ENCODE results near the gene CAV2.
A peak's percentile ranks its signal among the peaks of the same experiment; 100 is the strongest.

Gene CAV2

GRCh38 chr7:116524609-116525297 is 25.2 kb downstream of the CAV2 start, which contains the start of gene CAV1:
TSS of gene CAV1 (plus strand) at chr7:116525036. CDS start at chr7:116525063, 27 bp downstream.
- DNase-seq (ENCODE audit: low read depth), result no peak

DNA sequence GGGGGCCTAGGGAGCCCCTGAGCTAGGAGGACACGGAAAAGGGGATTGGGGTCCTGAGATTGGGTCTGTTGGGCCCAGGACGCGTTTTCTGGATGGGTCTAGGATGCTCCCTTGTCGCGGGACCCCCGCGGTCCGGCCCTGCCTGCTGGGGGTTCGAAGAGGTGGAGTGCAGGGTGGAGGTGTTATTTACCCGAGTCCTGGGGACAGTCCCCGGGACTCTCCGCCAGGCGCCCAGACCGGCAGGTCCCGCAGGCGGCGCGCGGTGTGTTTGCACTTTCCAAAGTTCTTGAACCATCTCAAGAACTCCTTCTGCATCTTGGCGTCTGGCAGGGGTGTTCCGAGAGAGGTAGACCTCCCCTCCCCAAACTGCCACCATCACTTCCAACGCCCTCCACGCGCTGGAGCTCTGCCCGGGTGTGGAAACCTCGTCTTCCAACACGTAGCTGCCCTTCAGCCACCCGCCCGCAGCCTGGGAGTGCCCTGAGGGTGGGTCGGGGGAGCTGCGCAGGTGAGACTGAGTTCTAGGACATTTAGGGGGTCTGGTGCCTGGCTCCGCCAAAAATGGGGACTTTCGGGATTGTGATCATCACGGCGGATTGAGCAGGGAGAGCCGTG is 25.9 kb downstream of the CAV2 start:
- DNase-seq (ENCODE audit: low read depth), result no peak

DNA sequence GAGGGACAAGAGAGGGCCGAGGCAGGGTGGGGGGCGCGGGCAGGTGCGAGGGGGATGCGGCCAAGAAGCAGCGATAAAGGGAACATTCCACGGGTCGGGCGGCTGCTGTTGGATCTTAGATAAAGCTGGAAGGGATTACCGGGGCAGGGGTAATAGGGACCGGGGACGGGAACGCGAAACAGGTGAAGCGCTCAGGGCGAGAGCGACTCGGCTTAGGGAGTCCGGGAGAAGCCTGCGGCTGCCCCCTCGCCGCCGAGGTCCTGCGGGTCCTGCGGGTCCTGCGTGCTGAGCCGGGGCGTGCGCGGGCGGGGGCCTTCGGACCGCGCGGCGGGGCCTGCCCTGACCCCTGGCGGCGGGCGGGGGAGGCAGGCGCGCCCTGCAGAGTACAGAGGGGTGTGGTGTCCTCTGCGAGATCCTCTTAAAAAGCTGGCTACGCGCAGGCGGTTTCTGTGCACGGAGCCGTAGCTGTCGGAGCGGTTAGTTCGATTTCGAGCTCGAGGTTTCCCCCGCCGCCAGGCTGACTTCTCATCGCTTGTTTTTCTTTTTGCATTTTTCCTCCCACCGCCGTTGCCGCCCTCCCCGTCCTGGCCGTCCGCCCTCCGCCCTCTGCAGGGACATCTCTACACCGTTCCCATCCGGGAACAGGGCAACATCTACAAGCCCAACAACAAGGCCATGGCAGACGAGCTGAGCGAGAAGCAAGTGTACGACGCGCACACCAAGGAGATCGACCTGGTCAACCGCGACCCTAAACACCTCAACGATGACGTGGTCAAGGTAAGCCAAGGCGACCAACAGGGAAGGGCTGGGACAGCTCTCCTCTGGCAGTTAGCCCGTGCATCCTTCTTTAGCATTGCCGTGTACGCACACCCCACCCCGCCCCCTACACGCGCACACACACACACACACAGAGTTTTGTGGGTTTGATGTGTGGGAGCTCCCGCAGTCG is 26.6 kb downstream of the CAV2 start:
- peak; percentile 30 for DNase-seq (ENCODE audit: low read depth)

DNA sequence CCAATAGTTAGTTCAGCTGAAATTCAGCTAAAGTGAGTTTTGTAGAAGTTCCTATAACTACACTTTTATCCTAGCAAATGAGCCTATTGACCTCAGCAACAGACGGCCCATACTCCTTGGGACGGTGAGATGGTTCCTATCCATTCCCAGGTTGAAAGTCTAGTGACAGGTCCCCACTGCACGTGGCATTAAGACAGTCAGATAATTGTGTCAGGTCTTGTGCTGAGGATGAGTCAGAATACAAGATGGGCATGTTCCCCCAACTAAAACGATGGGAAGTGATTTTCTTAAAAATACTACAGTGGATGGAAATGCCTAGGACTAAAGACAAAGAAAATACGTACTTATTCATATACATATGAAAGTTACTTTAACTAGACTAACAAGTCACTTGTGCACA is 27.4 kb downstream of the CAV2 start:
- no peak for DNase-seq (ENCODE audit: low read depth)

DNA sequence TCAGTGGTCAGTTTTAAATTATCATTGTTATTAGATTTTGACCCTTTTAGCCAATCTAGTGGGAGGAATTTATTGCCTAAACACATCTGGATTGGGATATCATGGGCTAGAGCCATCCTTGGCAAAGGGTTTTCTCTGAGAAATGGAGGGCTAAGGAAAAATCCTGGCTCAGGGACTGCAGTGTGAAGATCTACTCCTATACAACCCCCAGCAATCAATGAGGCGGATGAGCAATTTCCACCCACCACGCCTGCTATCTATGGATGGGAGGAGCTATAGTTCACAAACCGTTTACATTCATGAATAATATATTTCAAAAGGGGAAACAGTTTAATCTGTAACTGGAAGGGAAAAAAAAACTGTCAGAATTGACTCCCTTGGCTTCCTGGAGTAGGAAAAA is 28.0 kb downstream of the CAV2 start:
- DNase-seq (ENCODE audit: low read depth), result no peak

DNA sequence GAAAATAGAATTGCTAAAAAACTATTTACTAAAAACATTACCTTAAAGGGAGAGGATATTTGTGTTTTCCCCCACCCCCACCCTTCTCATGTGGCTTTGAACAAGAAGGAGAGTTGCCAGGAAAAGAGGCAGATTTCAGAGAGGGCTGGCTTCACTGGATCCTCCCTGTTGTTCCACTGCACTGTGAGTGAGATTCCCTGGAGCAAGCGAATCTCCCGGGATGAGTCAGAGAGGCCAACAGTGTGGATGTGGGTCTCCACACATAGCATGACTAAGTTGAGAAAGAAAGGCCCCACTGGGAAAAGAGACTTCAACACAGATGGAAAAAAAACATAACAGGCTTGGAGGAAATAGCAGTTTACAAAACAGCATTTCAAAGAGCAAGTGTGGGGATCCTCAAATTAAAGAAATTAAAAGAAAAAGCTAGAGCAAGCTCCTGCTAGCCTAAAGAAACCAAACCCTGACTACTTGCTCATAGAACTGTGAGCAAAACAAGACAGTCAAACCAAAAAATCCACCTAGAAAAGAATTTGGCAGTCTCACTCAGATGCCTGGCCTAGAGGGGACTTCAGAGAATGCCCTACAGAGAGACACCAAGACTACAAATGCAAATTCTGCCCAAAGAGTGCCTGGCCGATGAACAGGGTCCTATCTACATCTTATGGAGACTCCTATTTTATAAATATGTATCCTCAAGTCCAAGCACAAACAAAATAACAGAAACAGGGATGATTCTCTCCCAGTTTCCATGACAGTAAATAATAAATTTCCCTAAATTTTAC is 28.7 kb downstream of the CAV2 start:
- DNase-seq (ENCODE audit: low read depth), result no peak

GRCh38 chr7:116529250-116529649 is 29.7 kb downstream of the CAV2 start:
- no peak for DNase-seq (ENCODE audit: low read depth)

DNA sequence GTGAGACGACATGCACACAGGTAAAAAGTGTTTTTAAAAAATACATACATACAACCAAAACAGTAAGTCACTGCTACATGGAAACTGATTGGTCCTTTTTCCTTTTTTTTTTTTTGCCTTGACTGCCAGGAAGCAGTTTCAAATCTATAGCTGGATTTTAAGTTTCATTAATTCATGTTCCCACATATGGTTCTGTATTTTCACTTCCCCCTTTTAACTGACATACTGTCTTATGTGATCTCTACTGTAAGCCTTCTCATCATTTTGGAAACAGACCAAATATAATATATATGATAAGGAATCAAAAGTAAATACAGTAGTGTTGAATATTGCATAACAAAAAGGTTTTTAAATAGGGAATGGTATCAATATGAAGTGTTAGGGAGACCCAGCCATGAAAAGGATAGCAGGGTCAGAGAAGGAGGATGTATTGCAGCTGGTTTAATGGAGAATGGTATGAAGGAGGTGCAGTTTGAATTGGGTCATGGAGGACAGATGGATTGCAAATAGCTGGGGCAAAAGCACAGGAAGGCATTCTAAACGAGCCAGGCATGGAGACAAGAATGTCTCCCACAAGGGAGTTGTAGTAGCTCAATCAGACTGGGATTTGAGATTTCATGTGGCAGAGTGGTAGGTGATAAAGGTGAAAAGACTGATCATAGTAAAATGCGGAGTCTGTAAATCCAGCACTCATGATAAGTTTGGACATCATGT is 30.7 kb downstream of the CAV2 start:
- DNase-seq (ENCODE audit: low read depth), result no peak

- no peak for DNase-seq (ENCODE audit: low read depth)
Measured at GRCh38 chr7:116532102-116532688, 32.7 kb downstream of the CAV2 start.

DNA sequence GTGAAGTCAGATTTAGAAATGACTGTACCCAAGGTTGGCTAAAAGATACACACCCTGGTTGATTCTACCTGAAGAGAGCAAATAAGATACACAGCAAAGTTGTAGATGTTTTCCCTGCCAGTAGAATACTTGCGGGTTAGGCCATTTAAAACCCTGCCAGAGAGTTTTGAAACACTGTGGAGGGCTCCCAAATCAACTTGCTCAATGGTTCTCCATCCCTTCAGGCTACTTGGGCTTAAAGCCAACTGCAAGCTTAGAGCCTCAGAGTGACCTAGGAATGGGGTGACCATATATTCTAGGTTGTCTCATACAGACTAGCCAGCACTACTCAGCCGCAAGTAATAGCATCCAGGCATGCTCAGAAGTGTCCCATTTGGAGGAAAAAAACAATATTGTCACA is 35.3 kb downstream of the CAV2 start:
- DNase-seq (ENCODE audit: low read depth), result no peak

DNA sequence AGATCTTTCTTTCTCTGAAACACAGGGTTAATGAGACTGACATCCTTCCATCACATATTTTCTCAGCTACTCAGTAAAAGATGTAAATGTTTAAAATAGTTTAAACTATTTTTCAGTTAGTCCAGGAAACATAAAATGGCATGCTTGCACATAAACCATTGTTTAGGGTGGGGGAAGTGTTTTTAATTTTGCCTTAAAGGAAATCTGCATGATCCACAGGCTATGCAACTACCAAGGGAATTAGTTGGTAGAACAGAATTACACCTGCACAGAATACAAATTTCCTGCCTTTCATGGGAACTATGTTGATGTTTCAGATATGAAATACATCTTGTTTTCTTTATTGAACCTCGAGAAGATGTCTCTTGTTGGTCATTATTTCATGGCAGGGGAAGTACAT is 35.9 kb downstream of the CAV2 start:
- DNase-seq (ENCODE audit: low read depth), result no peak

DNA sequence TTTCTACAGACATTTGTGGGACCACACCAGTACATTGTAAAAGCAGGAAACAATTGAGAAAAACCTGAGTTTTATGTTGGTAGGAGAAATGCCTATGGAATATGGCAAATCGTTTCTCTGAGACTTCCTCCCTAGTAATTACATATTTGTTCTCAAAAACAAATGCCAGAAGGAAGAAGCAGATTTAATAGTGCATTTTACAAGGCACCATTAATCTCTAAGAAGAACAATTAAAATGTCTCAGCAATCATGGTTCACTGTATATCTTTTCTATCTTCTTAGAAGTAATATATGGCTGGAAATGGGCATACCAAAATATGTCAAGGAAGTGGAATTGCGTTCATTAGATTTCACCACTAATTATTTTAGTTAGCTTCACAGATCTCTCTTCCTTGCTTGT is 38.6 kb downstream of the CAV2 start:
- DNase-seq (ENCODE audit: low read depth), result no peak

DNA sequence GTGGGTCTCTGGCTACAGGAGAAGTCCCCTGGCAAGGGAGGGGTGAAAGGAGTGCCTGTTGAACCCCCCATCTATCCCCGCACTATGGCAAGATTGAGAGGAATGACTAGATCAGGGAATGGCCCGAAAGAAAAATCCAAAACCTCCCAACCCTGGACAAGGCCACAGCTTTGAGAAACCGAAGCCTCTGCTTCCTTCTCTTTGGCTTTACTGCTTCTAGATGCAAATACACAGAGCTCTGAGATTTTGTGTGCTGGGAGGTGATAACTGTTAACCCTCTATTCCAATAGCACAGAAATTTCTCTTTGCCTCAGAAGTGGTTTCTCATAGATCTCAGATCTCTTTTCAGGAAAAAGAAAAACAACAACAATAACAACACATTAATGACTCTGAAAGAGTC is 40.3 kb downstream of the CAV2 start:
- DNase-seq (ENCODE audit: low read depth), result no peak

- no peak for DNase-seq (ENCODE audit: low read depth)
Measured at GRCh38 chr7:116540743-116541142, 41.2 kb downstream of the CAV2 start.

DNA sequence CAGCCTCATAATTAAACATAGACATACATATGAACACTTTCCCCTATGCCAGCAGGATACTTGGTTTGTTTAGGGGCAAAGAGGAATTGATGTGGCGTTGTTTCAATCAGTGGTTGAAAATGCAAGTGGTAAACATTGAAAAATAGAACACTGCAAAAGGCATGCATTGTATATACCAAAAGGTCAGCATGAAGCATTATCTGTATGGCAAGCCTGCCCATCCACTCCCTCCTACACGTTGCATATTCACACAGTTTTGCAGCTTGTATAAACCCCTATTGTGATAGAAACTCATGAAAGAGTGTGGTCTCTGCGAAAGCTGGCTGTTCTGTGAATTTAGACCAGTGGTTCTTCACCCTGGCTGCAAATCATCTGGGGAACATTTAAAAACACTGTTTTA is 42.4 kb downstream of the CAV2 start:
- DNase-seq (ENCODE audit: low read depth), result no peak

- DNase-seq (ENCODE audit: low read depth), result no peak
Measured at GRCh38 chr7:116542618-116543017, 43.1 kb downstream of the CAV2 start.

- no peak for DNase-seq (ENCODE audit: low read depth)
Measured at GRCh38 chr7:116543664-116544063, 44.1 kb downstream of the CAV2 start.

GRCh38 chr7:116544487-116544886 is 44.9 kb downstream of the CAV2 start:
- no peak for DNase-seq (ENCODE audit: low read depth)

DNA sequence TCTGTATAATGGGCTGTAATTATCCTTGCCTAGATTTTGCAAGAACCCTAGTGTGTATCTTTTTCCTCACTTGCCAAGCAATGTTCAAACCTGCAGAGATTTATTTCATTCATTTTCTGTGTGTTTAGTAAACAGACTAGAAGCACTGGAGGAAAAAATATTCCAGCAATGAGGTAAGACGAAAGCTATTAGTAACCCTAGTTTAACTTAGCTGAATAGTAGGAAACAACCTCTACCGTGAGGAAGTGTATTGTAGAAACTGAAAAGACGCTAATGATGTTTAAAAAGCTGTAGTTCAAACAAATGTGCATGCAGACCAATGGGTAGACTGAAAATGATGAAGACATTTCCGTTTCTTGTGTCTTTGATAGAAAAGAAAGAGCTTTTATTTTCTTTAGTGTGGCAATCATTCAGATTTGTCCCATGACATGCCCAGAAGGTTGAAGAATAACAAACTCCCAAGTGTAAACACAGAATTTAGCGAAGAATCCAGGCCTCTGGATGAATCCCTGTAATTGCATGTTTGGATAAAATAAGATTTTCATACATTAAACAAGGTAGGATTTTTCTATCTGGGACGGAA is 46.0 kb downstream of the CAV2 start:
- no peak for DNase-seq (ENCODE audit: low read depth)

DNA sequence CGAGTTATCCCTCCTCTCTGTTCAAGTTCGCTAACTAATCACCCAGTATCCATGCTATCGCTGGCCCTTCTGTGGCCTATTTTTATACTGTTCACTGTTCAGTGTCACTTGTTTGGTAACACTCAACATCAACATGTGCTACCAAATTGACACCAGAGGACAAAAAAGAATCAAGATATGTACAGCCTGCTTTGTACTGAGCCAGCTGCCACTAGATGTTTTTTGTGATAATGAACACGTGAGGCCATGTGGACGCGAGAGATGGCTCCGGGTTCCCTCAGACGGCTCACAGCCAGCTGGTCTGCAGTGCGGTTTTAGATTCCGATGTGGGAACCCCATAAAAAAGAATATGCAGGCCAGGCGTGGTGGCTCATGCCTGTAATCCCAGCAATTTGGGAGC is 46.5 kb downstream of the CAV2 start:
- no peak for DNase-seq (ENCODE audit: low read depth)

- no peak for DNase-seq (ENCODE audit: low read depth)
Measured at GRCh38 chr7:116546916-116547315, 47.4 kb downstream of the CAV2 start.

Measured in activated gamma-delta T cell treated with anti-CD3 and anti-CD28 coated beads, Interleukin-2, amount 50 U/mL, for 16 hours (primary cell).